Hematopoietic multipotent progenitor cell treated with erythropoietin and hydrocortisone succinate and interleukin-3 and kit ligand, for 4 days (in vitro differentiated cells): ENCODE measurements around the gene ALDH1L2.

Experiments used
- DNase-seq: peaks from one replicate; pipeline ENCODE4 v3.0.0-alpha.2; 2015

Gene ALDH1L2

GRCh38 chr12:104975587-104976343 lies 108.5 kb downstream of the ALDH1L2 start:
- DNase-seq, result peak; percentile 15

GRCh38 chr12:104974626-104975290 lies 109.5 kb downstream of the ALDH1L2 start:
- DNase-seq, result no peak

DNA sequence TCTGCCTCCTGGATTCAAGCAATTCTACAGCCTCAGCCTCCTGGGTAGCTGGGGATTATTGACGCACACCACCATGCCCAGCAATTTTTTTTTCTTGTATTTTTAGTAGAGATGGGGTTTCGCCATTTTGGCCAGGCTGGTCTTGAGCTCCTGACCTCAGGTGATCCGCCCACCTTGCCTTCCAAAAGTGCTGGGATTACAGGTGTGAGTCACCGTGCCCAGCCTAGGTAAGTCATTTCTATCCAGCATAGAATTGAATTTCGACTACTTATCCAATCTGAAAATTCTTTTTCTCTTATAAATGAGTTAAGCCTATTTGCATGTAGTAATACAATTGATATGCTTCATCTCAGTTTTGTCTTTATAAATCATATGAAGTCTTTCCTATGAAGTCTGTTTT lies 111.0 kb downstream of the ALDH1L2 start:
- no peak for DNase-seq

DNA sequence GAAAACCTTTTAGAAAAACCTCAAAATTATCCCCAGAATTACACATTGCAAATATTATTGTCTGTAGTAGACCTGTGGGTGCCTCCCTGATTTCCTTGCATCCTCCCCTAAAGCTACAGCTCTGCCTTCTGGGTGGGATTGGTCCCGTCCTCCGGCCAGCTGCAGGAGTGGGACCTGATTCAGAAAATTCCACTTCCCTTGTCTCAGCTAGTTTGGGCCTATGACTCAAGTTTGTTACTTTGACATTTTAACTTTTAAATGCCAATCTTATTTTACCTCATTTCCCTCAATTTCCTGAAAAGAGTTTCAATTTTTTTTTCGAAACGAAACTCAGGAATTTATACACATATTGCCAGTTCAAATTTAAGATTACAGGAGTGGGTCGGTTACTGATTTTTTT lies 113.0 kb downstream of the ALDH1L2 start:
- DNase-seq, result no peak
